GM18499 (cell line): ENCODE measurements around the gene C4orf54.

Source experiments
- ATAC-seq: cut with Tn5 transposase; IDR thresholded peaks from one replicate; pipeline ENCODE4 v1.9.1; 2021; ENCODE audit warnings: moderate number of reproducible peaks; ENCODE audit not compliant: insufficient read depth, unreplicated experiment

The C4orf54 gene

GRCh38 chr4:99652596-99653436 is 4.8 kb downstream of the C4orf54 start:
- ATAC-seq = no peak

GRCh38 chr4:99651811-99652485 is 5.7 kb downstream of the C4orf54 start:
- ATAC-seq = no peak

- no peak for ATAC-seq
These were observed 6.4 kb downstream of the C4orf54 start for GRCh38 chr4:99651016-99651769.

GRCh38 chr4:99649778-99650177 is 7.8 kb downstream of the C4orf54 start:
- no peak for ATAC-seq

- no peak for ATAC-seq
These were observed 8.4 kb downstream of the C4orf54 start for GRCh38 chr4:99649208-99649607.

- no peak for ATAC-seq
These were observed 9.3 kb downstream of the C4orf54 start for GRCh38 chr4:99648321-99648720.

GRCh38 chr4:99647071-99647470 is 10.6 kb downstream of the C4orf54 start:
- no peak for ATAC-seq

GRCh38 chr4:99645638-99646037 is 12.0 kb downstream of the C4orf54 start:
- no peak for ATAC-seq

- no peak for ATAC-seq
These were observed 12.6 kb downstream of the C4orf54 start for GRCh38 chr4:99645036-99645435.

GRCh38 chr4:99644453-99644852 is 13.2 kb downstream of the C4orf54 start:
- ATAC-seq = no peak

- no peak for ATAC-seq
These were observed 14.7 kb downstream of the C4orf54 start for GRCh38 chr4:99642725-99643489.

- ATAC-seq = no peak
These were observed 17.0 kb downstream of the C4orf54 start for GRCh38 chr4:99640676-99641075.

- ATAC-seq = no peak
These were observed 20.5 kb downstream of the C4orf54 start for GRCh38 chr4:99637174-99637573.

GRCh38 chr4:99636422-99636821 is 21.2 kb downstream of the C4orf54 start:
- no peak for ATAC-seq

- ATAC-seq = no peak
These were observed 22.0 kb downstream of the C4orf54 start for GRCh38 chr4:99635601-99636000.

GRCh38 chr4:99634742-99635360 is 22.8 kb downstream of the C4orf54 start:
- no peak for ATAC-seq

- ATAC-seq = no peak
These were observed 23.9 kb downstream of the C4orf54 start for GRCh38 chr4:99633772-99634171.

- ATAC-seq = no peak
These were observed 26.7 kb downstream of the C4orf54 start for GRCh38 chr4:99630857-99631360.

- ATAC-seq = no peak
These were observed 27.6 kb downstream of the C4orf54 start for GRCh38 chr4:99629962-99630554.
